ENCODE measurements around the gene ASIC2.

Gene ASIC2

DNA sequence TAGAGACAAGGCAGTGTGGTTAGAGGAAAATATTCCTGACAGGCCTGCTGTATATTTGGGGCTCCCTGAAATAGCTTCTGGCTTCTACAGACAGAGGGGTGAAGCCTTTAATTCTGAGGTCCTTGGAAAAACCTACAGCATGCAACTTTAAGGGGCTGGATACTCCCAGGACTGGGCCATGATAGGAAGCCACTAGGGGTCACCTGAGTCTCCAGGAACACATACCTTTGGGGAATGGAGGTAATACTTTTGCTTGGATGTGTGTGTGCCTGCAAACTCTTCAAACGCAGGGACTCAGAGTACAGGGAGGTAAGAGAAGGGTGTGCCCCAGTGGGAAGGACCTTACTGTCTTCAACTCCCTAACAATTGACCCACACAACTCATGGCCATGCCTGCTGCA is 4.1 kb downstream of the ASIC2 start:
- DNase-seq (ENCODE audit: low read depth in 2 of 2), result no peak

- DNase-seq (ENCODE audit: low read depth in 2 of 2), result no peak
These were observed 5.9 kb downstream of the ASIC2 start for GRCh38 chr17:33287096-33287725.

GRCh38 chr17:33285413-33285812 is 7.7 kb downstream of the ASIC2 start:
- DNase-seq (ENCODE audit: low read depth in 2 of 2), result no peak

- DNase-seq (ENCODE audit: low read depth in 2 of 2), result no peak
These were observed 9.1 kb downstream of the ASIC2 start for GRCh38 chr17:33284022-33284421.

DNA sequence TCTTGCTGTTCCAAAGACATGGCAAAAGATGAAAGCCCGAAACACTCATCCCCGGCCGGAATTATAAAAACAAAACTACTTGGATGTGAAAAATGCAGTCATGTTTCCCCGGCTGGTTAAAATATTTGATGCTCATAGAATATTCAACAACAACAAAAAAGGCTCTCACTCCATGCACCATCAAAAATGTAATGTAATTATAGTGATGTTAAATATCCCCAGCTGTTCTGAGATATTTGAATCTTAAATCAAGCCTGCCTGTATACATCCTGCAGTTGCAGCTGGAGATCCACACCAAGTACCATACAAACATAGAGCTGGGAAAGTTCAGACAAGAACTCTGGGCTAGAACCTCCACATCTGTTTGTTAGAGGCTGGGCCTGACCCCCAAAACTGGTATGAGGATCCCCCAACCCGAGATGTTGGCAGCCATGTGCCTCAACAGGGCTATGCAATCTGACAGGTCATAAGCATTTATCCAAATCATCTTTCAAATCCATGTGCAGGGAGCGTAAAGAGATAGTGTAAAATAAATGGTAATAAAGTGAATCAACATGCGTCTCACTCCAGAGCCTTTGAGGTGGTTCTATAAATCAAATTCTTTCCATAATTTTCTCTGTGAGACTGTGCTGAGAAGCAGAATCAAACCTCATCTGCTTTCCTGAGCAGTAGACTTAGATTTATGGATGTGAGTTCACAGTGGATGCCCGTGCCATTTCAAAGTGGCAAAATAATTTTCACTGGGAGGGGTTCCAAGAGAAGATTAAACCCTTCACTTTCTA is 12.7 kb downstream of the ASIC2 start:
- no peak for DNase-seq (ENCODE audit: low read depth in 2 of 2)

- no peak for DNase-seq (ENCODE audit: low read depth in 2 of 2)
These were observed 15.5 kb downstream of the ASIC2 start for GRCh38 chr17:33277436-33278100.

DNA sequence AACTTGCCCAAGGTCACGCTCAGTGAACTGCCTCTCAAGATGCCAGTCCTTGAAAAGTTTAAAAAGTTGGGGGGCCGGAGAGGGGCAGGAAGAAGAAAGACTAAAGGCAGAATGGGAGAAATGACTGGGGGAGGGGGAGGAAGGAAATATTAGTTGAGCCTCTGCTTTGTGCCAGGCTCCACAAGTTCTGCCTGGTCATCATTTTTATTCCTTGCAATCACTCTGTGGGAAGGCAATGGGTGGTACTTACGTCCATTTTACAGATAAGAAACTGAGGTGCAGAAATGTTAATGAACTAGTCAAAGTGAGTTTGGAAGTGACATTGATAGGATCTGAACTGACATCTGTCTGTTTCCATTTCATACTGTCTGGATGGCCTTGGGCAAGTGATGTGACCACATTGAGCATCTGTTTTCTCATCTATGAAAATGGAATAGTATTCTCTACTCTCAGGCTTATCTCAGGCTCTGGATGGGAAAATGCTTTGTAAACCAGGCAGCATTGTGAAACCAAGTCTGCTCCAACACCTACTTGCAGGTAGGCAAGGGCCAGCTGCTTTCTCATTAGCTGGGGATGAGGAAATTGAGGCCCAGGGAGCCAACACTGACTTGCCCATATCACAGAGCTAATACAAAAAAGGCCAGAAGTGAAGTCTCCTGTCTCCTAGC is 19.2 kb downstream of the ASIC2 start:
- no peak for DNase-seq (ENCODE audit: low read depth in 2 of 2)

GRCh38 chr17:33273271-33273670 is 19.8 kb downstream of the ASIC2 start:
- no peak for DNase-seq (ENCODE audit: low read depth in 2 of 2)

- DNase-seq (ENCODE audit: low read depth in 2 of 2), result no peak
These were observed 20.7 kb downstream of the ASIC2 start for GRCh38 chr17:33272438-33272837.

DNA sequence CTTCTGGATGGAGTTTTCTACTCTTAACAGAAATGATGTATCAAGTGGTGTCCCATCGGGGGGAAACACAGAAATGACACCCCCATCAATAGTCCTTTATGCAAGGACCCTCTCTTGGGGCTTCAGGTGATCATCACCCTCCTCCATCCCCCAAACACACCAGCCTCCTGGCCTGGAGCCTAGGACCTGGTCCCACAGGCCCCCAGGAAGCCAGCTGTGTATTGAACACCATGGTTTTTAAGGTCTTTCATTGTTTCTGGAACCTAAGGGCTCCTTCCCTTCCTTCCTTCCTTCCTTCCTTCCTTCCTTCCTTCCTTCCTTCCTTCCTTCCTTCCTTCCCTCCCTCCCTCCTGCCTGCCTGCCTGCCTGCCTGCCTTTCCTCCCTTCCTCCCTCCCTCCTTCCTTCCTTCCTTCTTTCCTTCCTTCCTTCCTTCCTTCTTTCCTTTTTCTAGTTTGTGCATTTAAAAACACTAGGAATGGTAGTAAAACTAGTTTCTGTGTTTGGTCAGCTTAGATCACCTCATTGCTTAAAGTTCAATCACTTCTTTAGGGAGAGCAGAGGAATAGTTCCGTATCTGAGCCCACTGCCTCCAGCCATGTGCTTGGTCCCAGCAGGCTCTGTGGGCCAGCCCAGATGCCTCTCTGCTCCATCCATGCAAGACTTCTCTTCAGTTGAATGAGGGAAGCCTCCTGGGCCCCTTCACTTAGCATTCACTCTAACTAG is 23.6 kb downstream of the ASIC2 start:
- no peak for DNase-seq (ENCODE audit: low read depth in 2 of 2)

DNA sequence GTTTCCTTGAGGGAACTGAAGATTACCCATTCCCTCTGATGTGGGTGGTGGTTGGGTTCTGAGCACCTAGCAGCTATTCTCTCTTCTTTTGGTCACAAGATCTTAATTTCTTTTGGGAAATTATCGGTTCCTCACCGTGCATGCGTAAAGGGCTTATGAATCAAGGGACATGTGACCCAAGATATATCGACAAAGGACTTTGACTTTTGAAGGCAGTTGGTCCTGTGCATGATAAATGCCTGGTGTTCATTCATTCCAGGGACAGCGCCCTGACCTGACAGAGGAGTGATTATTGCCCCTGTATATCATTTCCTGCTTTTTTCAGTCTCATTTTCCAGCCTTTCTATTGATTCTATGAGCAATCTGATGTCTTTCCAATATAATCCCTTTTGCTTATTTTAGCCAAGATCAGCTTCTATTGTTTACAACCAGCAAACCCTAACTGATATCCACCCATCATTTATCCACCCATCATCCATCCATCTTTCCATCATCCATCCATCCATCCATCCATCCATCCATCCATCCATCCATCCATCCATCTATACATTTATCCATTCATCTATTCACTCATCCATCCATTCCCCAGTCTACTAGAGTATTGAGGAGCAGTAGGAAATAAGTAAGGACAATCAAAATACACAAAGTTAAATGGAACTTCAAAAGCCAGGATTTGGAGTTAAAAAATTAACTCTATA is 25.1 kb downstream of the ASIC2 start:
- no peak for DNase-seq (ENCODE audit: low read depth in 2 of 2)

GRCh38 chr17:33267271-33267790 is 25.8 kb downstream of the ASIC2 start:
- no peak for DNase-seq (ENCODE audit: low read depth in 2 of 2)

DNA sequence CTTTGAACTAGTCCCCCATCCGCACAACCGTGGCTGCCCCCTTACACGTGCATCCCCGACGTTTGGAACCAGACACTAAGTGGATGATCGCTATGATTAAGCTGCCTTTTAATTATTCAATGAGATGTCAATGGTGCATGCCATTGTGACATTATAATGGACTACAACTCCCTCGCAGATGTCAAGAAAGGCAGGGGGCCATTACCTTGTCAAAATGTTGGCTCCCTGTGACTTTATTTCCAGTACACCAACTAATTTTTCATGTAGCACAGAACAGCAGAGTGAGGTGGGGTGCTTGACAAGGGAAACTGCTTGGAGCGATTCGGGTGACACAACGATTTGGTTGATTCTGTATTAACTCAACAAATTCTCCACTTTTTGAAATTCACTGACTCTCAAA is 26.5 kb downstream of the ASIC2 start:
- DNase-seq (ENCODE audit: low read depth in 2 of 2), result no peak

- DNase-seq (ENCODE audit: low read depth in 2 of 2), result no peak
These were observed 27.0 kb downstream of the ASIC2 start for GRCh38 chr17:33266116-33266515.

GRCh38 chr17:33263396-33263795 is 29.7 kb downstream of the ASIC2 start:
- DNase-seq (ENCODE audit: low read depth in 2 of 2), result no peak

DNA sequence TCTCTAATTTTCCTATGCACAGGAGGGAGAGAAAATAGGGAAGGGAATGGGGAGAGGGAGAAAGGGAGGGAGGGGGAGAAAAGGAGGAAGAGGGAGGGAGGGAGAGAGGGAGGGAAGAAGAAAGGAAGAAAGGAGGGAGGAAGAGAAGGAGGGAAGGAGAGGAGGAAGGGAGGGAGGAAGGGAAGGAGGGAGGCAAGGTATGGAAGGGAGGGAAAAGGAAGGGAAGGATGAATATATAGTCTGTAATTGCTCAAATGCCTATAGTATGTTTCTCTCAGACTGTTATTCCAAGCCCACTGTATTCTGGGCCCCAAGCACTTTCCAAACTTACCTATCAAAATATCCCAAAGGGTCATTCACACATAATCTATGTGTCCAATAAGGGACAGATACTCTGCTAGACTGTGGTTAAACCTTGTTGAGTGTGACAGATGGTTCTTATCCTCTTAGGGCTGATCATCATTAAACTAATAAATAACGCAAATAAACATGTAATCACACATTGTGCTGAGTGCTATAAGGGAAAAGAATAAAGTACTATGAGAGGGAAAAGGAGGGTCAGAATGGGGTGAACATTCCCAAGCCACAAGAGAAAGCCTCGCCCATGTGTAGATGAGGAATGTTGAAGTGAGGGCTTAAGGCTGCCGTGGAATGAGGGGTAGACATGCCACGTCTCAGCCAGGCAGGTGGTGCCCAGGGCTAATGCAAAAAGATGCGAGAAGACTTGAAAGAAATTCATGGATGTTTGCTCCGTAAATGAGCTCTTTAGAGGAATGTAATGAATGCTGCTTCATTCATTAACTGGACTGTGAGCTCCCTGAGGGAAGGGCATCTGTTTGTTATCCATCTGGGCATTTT is 30.6 kb downstream of the ASIC2 start:
- DNase-seq (ENCODE audit: low read depth in 2 of 2), result no peak

DNA sequence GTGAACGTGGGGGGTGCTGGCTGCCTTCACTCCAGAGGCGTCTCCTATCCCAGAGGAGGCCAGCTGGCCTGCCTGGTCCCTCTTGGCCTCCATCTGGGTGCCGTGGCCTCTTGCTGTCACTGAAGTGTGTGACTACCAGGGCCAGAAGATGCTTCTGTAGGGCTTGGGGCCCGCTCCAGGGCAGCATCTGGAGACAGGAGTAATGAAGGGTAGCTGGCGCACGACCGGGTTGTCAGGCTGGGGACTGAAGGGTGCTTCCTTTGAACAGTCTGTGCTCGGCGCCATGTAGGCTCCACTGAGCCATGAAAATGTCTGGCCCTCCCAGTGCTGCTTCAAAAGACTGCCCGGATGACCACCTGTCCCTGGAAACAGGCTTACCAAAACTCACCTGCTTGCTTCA is 31.3 kb downstream of the ASIC2 start:
- no peak for DNase-seq (ENCODE audit: low read depth in 2 of 2)

DNA sequence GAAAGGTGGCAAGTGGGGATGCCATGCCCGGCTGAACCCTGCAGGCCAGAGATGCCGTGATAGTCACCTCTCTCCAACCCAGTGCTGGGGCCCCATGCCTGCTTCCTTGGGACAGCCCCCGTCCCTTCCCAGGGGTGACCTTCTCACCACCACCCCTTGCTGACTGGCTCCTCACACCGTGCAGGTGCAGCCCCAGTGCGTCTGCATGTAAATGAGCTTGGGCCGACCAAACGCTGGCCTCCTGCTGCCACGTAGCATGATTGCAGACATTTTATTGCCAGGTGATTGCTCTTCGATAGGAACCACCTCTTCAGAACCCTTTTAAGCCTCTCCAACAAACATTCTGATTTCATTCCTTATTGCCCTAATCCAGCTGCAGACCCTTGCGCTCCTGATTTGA is 32.5 kb downstream of the ASIC2 start:
- no peak for DNase-seq (ENCODE audit: low read depth in 2 of 2)

DNA sequence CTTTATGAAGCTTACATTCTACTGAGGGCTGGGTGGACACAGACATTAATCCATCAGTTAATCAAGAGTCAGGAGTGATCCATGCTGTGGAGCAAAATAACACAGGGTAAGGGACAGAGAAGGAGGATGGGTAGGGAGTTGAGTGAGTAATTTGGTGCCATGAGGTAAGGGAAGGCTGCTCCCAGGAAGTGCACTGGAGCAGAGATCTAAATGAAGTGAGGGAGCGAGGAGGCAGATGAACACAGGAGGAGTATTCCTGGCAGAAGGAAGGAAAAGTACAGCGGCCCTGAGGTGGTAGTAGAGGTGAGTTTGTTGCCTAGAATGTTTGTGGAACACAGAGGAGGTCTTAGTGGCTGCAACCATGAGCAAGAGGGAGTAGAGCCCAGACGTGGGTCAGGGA is 34.8 kb downstream of the ASIC2 start:
- DNase-seq (ENCODE audit: low read depth in 2 of 2), result no peak

GRCh38 chr17:33245183-33245582 is 47.9 kb downstream of the ASIC2 start:
- DNase-seq (ENCODE audit: low read depth in 2 of 2), result no peak

Data from stimulated activated CD8-positive, alpha-beta memory T cell treated with anti-CD3 and anti-CD28 coated beads, Interleukin-2, amount 100 ng/mL, for 48 hours (primary cell).